ENCODE measurements around the gene PDXDC1. TPM values are rescaled to one million over a fixed set of nuclear protein-coding genes. Genes with fewer than 3 reads are reported as not detected.
"Not testable (repeated sequence)": the region's sequence is repeated elsewhere in the genome, so short reads cannot be mapped to it uniquely, and the experiment has no call there.

The PDXDC1 gene
- total and polyA plus RNA-seq, 2 donors (not counting 1 experiment from before 2014, with no cell fraction given), result 48.1 to 103 TPM

DNA sequence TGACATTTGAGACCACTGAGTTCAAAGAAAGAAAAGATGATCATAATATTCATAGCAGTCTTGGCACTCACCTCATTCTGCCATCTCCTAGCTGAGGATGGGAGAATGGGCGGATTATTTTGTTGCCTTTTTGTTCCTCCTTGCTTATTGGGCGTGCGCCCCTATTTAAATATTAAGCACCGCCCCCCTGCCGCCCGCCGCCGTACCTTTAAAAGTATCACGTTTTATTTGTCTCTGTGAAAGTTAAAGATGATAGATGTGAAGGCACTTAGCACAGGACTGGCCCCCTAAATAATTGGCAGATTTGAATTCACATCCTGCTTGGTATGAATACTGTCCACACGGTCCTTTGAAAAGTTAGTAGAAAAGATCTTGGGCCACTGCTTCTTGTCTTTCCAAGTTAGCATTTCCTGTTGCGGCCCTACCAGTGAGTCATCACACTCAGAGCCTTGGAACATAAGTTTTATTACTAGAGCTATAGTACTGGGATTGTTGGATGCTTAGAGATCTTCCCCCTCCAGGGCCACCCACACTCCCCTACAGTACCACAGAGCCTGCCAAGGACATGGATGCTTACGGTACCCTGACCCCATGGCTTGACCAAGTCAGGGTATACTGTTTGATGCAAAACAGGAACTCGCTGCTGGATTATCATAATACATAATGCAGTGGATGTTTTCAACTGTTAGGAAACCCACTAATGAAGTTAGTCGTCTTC, 50.6 kb downstream of the PDXDC1 start:
- 98% methylated on average over 6 of the region's 14 CpGs for WGBS (ENCODE audit: insufficient coverage)
- H3K4me3 ChIP-seq (ENCODE audit: control extremely low read depth in 1 of 5, extremely low read depth in 1 of 5, insufficient read depth in 1 of 5, low read depth in 2 of 5, low read length in 4 of 5); POLR2A ChIA-PET; H3K79me2 ChIP-seq (ENCODE audit: control insufficient read depth, insufficient read depth, low read length); intact Hi-C loops (cut with micrococcal nuclease); H3K27ac ChIP-seq (ENCODE audit: low read length in 2 of 2); H4K20me1 ChIP-seq (ENCODE audit: control insufficient read depth, insufficient read depth, low read length, poor library complexity, severe bottlenecking); H3K9me3 ChIP-seq (ENCODE audit: control extremely low read depth in 1 of 3, control insufficient read depth in 2 of 3, insufficient read depth in 1 of 3, low read length in 2 of 3); H3K27me3 Mint-ChIP-seq; H3K4me2 ChIP-seq (replicated peaks; ENCODE audit: low read depth, low read length, poor library complexity, severe bottlenecking); H3K9ac ChIP-seq (ENCODE audit: low read length); H3K9me3 Mint-ChIP-seq (ENCODE audit: insufficient read depth); H3K27me3 ChIP-seq (replicated peaks in 1 of 4; ENCODE audit: control extremely low read depth in 1 of 4, control insufficient read depth in 3 of 4, insufficient read depth in 4 of 4, low read length in 3 of 4); DNase-seq; CTCF ChIA-PET; H3K4me1 ChIP-seq (ENCODE audit: control insufficient read depth in 2 of 2, insufficient read depth in 2 of 2, low read length in 2 of 2); H3K4me1 Mint-ChIP-seq; H3K4me3 Mint-ChIP-seq; ATAC-seq (ENCODE audit: low read depth); H2AFZ ChIP-seq (ENCODE audit: insufficient read depth, low read depth, low read length, poor library complexity, severe bottlenecking): not testable (repeated sequence)
- H3K27ac Mint-ChIP-seq, result peak overlapping the region; percentile 34
- H3K36me3 ChIP-seq (replicated peaks in 1 of 2; ENCODE audit: control extremely low read depth in 1 of 2, control insufficient read depth in 1 of 2, extremely low read depth in 1 of 2, insufficient read depth in 2 of 2, low read length in 1 of 2), result peaks cover 1 to 62% of the 10 kb centered on the region in 2 experiments

DNA sequence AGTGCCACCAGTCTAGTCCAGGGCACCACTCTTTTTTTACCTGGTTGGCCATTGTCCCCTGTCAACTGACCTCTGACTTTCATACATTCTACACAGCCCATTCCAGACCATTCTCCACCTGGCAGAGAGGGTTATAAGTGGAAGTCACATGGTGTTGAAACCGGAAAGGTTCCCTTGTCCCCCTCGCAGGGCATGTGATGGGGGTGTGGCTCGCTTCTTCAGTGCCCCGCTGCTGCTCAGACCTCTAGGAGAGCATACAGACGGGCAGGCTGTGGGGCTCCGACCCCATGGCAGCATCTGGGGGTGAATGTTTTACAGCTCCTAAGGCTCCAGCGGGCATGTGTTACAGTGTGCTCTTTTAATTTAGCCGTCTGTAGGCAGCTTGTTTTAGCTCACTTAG, 52.2 kb downstream of the PDXDC1 start:
- H3K79me2 ChIP-seq (ENCODE audit: control insufficient read depth, insufficient read depth, low read length); POLR2A ChIA-PET; H3K27me3 Mint-ChIP-seq; H2AFZ ChIP-seq (ENCODE audit: insufficient read depth, low read depth, low read length, poor library complexity, severe bottlenecking); H3K4me3 Mint-ChIP-seq; H3K9me3 ChIP-seq (ENCODE audit: control extremely low read depth in 1 of 3, control insufficient read depth in 2 of 3, insufficient read depth in 1 of 3, low read length in 2 of 3); intact Hi-C loops (cut with micrococcal nuclease); DNase-seq; H3K27ac Mint-ChIP-seq; H3K27me3 ChIP-seq (replicated peaks in 1 of 4; ENCODE audit: control extremely low read depth in 1 of 4, control insufficient read depth in 3 of 4, insufficient read depth in 4 of 4, low read length in 3 of 4); CTCF ChIA-PET; H3K4me1 ChIP-seq (ENCODE audit: control insufficient read depth in 2 of 2, insufficient read depth in 2 of 2, low read length in 2 of 2); H3K27ac ChIP-seq (ENCODE audit: low read length in 2 of 2); H3K4me2 ChIP-seq (replicated peaks; ENCODE audit: low read depth, low read length, poor library complexity, severe bottlenecking); H3K4me3 ChIP-seq (ENCODE audit: control extremely low read depth in 1 of 5, extremely low read depth in 1 of 5, insufficient read depth in 1 of 5, low read depth in 2 of 5, low read length in 4 of 5); H3K9ac ChIP-seq (ENCODE audit: low read length); ATAC-seq (ENCODE audit: low read depth); H3K4me1 Mint-ChIP-seq; H3K9me3 Mint-ChIP-seq (ENCODE audit: insufficient read depth); H4K20me1 ChIP-seq (ENCODE audit: control insufficient read depth, insufficient read depth, low read length, poor library complexity, severe bottlenecking): not testable (repeated sequence)
- H3K36me3 ChIP-seq (replicated peaks in 1 of 2; ENCODE audit: control extremely low read depth in 1 of 2, control insufficient read depth in 1 of 2, extremely low read depth in 1 of 2, insufficient read depth in 2 of 2, low read length in 1 of 2), result peaks cover 4 to 69% of the 10 kb centered on the region in 2 experiments
- WGBS (ENCODE audit: insufficient coverage), result 89% methylated on average over 4 of the region's 8 CpGs

DNA sequence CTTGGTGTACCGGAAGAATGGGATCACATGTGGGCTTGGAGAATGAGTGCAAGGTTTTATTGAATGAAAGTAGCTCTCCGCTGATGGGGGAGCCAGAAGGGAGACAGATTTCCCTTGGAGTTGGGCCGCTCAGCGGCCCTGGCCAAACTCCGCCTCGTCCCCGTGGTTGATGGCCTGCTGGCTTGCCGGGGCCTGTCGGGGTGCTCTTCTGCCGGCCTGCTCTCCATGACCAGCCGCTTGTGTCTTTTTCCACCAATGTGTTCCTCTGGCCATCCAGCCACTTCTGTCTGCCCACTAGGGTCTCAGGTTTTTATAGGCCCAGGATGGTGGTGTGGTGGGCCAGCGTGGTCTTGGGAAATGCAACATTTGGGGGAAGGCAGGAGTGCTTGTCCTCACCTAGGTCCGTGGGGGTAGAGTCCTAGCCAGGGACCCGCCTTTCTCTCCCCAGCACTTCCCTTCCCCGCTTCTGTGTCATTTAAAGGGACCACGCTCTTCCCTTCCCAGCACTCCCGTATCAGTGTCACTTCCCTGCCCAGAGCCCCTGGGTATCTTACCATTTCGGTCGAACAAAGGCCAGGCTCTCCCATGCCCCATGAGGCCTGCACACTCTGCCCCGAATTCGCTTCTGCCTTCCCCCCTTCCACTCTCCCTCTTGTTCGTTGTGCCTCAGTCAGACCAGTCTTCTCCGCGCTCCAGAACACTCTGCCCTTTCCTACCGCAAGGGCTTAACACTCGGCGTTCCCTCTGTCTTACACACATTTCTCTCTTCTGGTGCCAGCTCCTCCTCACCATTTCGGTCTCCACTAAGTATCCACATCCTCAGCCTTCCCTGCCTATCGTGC, 52.9 kb downstream of the PDXDC1 start:
- POLR2A ChIA-PET; H3K4me1 ChIP-seq (ENCODE audit: control insufficient read depth in 2 of 2, insufficient read depth in 2 of 2, low read length in 2 of 2); H3K27me3 ChIP-seq (replicated peaks in 1 of 4; ENCODE audit: control extremely low read depth in 1 of 4, control insufficient read depth in 3 of 4, insufficient read depth in 4 of 4, low read length in 3 of 4); H3K27ac ChIP-seq (ENCODE audit: low read length in 2 of 2); H3K4me3 ChIP-seq (ENCODE audit: control extremely low read depth in 1 of 5, extremely low read depth in 1 of 5, insufficient read depth in 1 of 5, low read depth in 2 of 5, low read length in 4 of 5); H3K4me2 ChIP-seq (replicated peaks; ENCODE audit: low read depth, low read length, poor library complexity, severe bottlenecking); CTCF ChIA-PET; H2AFZ ChIP-seq (ENCODE audit: insufficient read depth, low read depth, low read length, poor library complexity, severe bottlenecking); H3K4me1 Mint-ChIP-seq; H3K79me2 ChIP-seq (ENCODE audit: control insufficient read depth, insufficient read depth, low read length); H4K20me1 ChIP-seq (ENCODE audit: control insufficient read depth, insufficient read depth, low read length, poor library complexity, severe bottlenecking); H3K9me3 ChIP-seq (ENCODE audit: control extremely low read depth in 1 of 3, control insufficient read depth in 2 of 3, insufficient read depth in 1 of 3, low read length in 2 of 3); ATAC-seq (ENCODE audit: low read depth); H3K4me3 Mint-ChIP-seq; DNase-seq; H3K9ac ChIP-seq (ENCODE audit: low read length); H3K9me3 Mint-ChIP-seq (ENCODE audit: insufficient read depth); intact Hi-C loops (cut with micrococcal nuclease); H3K27me3 Mint-ChIP-seq: not testable (repeated sequence)
- H3K27ac Mint-ChIP-seq, result peak overlapping the region; percentile 24
- peaks cover 4 to 73% of the 10 kb centered on the region in 2 experiments for H3K36me3 ChIP-seq (replicated peaks in 1 of 2; ENCODE audit: control extremely low read depth in 1 of 2, control insufficient read depth in 1 of 2, extremely low read depth in 1 of 2, insufficient read depth in 2 of 2, low read length in 1 of 2)
- 94% methylated on average over 27 of the region's 29 CpGs for WGBS (ENCODE audit: insufficient coverage)

DNA sequence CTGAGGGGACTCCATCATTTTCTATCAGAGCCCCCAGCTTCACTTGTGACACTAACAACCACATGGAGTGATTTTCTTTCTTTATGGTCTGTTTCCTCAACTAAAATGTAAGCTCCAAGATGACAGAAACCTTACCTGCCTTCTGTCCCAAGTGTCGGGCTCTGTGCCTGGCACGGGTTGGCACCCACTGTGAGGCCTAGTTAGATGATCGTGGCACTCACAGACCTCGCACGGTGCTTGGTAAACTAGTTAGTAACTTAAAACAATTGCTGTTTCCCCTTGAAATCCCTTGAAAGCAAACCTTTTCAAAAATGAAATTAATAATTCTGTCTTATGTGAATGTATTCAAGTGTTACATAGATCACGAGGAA, 53.5 kb downstream of the PDXDC1 start:
- H4K20me1 ChIP-seq (ENCODE audit: control insufficient read depth, insufficient read depth, low read length, poor library complexity, severe bottlenecking); H3K27me3 ChIP-seq (replicated peaks in 1 of 4; ENCODE audit: control extremely low read depth in 1 of 4, control insufficient read depth in 3 of 4, insufficient read depth in 4 of 4, low read length in 3 of 4); H3K9me3 Mint-ChIP-seq (ENCODE audit: insufficient read depth); H3K4me1 ChIP-seq (ENCODE audit: control insufficient read depth in 2 of 2, insufficient read depth in 2 of 2, low read length in 2 of 2); CTCF ChIA-PET; H3K9ac ChIP-seq (ENCODE audit: low read length); H3K79me2 ChIP-seq (ENCODE audit: control insufficient read depth, insufficient read depth, low read length); H3K4me1 Mint-ChIP-seq; ATAC-seq (ENCODE audit: low read depth); H3K27ac ChIP-seq (ENCODE audit: low read length in 2 of 2); H2AFZ ChIP-seq (ENCODE audit: insufficient read depth, low read depth, low read length, poor library complexity, severe bottlenecking); H3K9me3 ChIP-seq (ENCODE audit: control extremely low read depth in 1 of 3, control insufficient read depth in 2 of 3, insufficient read depth in 1 of 3, low read length in 2 of 3); H3K27me3 Mint-ChIP-seq; POLR2A ChIA-PET; H3K4me2 ChIP-seq (replicated peaks; ENCODE audit: low read depth, low read length, poor library complexity, severe bottlenecking); intact Hi-C loops (cut with micrococcal nuclease); H3K4me3 Mint-ChIP-seq; H3K4me3 ChIP-seq (ENCODE audit: control extremely low read depth in 1 of 5, extremely low read depth in 1 of 5, insufficient read depth in 1 of 5, low read depth in 2 of 5, low read length in 4 of 5); DNase-seq: not testable (repeated sequence)
- 100% methylated on average over 6 of the region's 6 CpGs for WGBS (ENCODE audit: insufficient coverage)
- H3K36me3 ChIP-seq (replicated peaks in 1 of 2; ENCODE audit: control extremely low read depth in 1 of 2, control insufficient read depth in 1 of 2, extremely low read depth in 1 of 2, insufficient read depth in 2 of 2, low read length in 1 of 2), result peaks cover 4 to 73% of the 10 kb centered on the region in 2 experiments
- peak overlapping the region; percentile 24 for H3K27ac Mint-ChIP-seq

All from B cell (primary cell).